HG02571 (cell line): ENCODE data around the gene GPAT3.
"Not testable (repeated sequence)": the region's sequence is repeated elsewhere in the genome, so short reads cannot be mapped to it uniquely, and the experiment has no call there.

Experiments
- ATAC-seq: cut with Tn5 transposase; IDR thresholded peaks from one replicate; pipeline ENCODE4 v1.9.1; 2021; ENCODE audit warnings: mild to moderate bottlenecking, moderate library complexity; ENCODE audit not compliant: unreplicated experiment

Gene GPAT3

GRCh38 chr4:83591730-83592129, 55.8 kb downstream of the GPAT3 start:
- no peak for ATAC-seq

- peak; percentile 58 for ATAC-seq
Observed at GRCh38 chr4:83599183-83599582, 63.3 kb downstream of the GPAT3 start.

GRCh38 chr4:83603129-83603528, 67.2 kb downstream of the GPAT3 start:
- no peak for ATAC-seq

GRCh38 chr4:83604321-83604720, 68.4 kb downstream of the GPAT3 start:
- no peak for ATAC-seq

- no peak for ATAC-seq
Observed at GRCh38 chr4:83605210-83605609, 69.3 kb downstream of the GPAT3 start.

GRCh38 chr4:83605744-83606172, 69.8 kb downstream of the GPAT3 start:
- no peak for ATAC-seq

GRCh38 chr4:83606460-83606859, 70.6 kb downstream of the GPAT3 start:
- ATAC-seq, result no peak

- no peak for ATAC-seq
Observed at GRCh38 chr4:83606898-83607297, 71.0 kb downstream of the GPAT3 start.

GRCh38 chr4:83609365-83609764, 73.5 kb downstream of the GPAT3 start:
- ATAC-seq, result no peak

- no peak for ATAC-seq
Observed at GRCh38 chr4:83610729-83611128, 74.8 kb downstream of the GPAT3 start.

GRCh38 chr4:83613023-83613422, 77.1 kb downstream of the GPAT3 start:
- no peak for ATAC-seq

- no peak for ATAC-seq
Observed at GRCh38 chr4:83613994-83614393, 78.1 kb downstream of the GPAT3 start.

GRCh38 chr4:83616252-83616651, 80.3 kb downstream of the GPAT3 start:
- no peak for ATAC-seq

- no peak for ATAC-seq
Observed at GRCh38 chr4:83617371-83618035, 81.6 kb downstream of the GPAT3 start.

GRCh38 chr4:83618431-83618830, 82.5 kb downstream of the GPAT3 start:
- no peak for ATAC-seq

- no peak for ATAC-seq
Observed at GRCh38 chr4:83618991-83619645, 83.2 kb downstream of the GPAT3 start.

- ATAC-seq, result not testable (repeated sequence)
Observed at GRCh38 chr4:83622127-83622526, 86.2 kb downstream of the GPAT3 start.

- ATAC-seq, result no peak
Observed at GRCh38 chr4:83625821-83626220, 89.9 kb downstream of the GPAT3 start.

GRCh38 chr4:83626245-83626836, 90.4 kb downstream of the GPAT3 start:
- no peak for ATAC-seq

GRCh38 chr4:83629945-83630721, 94.2 kb downstream of the GPAT3 start:
- ATAC-seq, result no peak

GRCh38 chr4:83631066-83631465, 95.2 kb downstream of the GPAT3 start:
- no peak for ATAC-seq
